T-cell (primary cell): ENCODE measurements around the gene MPO. TPM values are rescaled to one million over a fixed set of nuclear protein-coding genes. Genes with fewer than 3 reads are reported as not detected.

Source experiments
- ATAC-seq, 4 experiments: fragments of 200-7000 bp in 3 of 4; fragments of 150-1000 bp in 1 of 4; cut with Tn5 transposase; replicated peaks in 1 of 4; 1 replicate in 3 of 4; 2 replicates in 1 of 4; pipeline ENCODE4 v1.10.0; 2021; ENCODE audit warnings: moderate library complexity in 3 of 4, mild to moderate bottlenecking in 2 of 4, moderate number of reproducible peaks in 1 of 4
- CTCF ChIA-PET, 2 donors: fragments of 300-600 bp; sonication (Branson Sonifier 250); formaldehyde crosslinking; loops; one replicate each; lab custom pipeline; 2022; ENCODE audit warnings: antibody characterized with exemption in 2 of 2; lab: Charles Lee
- POLR2A ChIA-PET, 2 donors: fragments of 300-600 bp; sonication (Branson Sonifier 250); formaldehyde crosslinking; loops; one replicate each; lab custom pipeline; 2022; ENCODE audit warnings: antibody characterized with exemption in 2 of 2; lab: Charles Lee
- DNase-seq, 35 experiments: peaks; one replicate each; pipeline versions ENCODE4 v3.0.0 to v3.0.0-alpha.2; 2013 to 2023
- H3K27ac ChIP-seq: one replicate; pipeline ENCODE4 v1.5.1; 2013; ENCODE audit warnings: low read length
- H3K27me3 ChIP-seq, 2 experiments: replicated peaks in 1 of 2; 1 replicate in 1 of 2; 2 replicates in 1 of 2; pipeline versions ENCODE4 v1.6.1 to v1.7.0; 2013; ENCODE audit warnings: low read length in 1 of 2, mixed read lengths in 1 of 2; ENCODE audit not compliant: control insufficient read depth in 2 of 2, insufficient read depth in 2 of 2; ENCODE audit errors: extremely low read depth in 1 of 2
- H3K36me3 ChIP-seq, 2 donors: 1 replicate in 1 of 2; 2 replicates in 1 of 2; pipeline versions ENCODE4 v1.6.1 to v1.7.0; 2013; ENCODE audit warnings: low read length in 1 of 2; ENCODE audit not compliant: control insufficient read depth in 2 of 2, insufficient read depth in 1 of 2; ENCODE audit errors: extremely low read depth in 1 of 2
- H3K4me1 ChIP-seq, 2 experiments: 1 replicate in 1 of 2; 2 replicates in 1 of 2; pipeline versions ENCODE4 v1.6.1 to v1.7.0; 2013; ENCODE audit warnings: low read length in 2 of 2, mixed read lengths in 1 of 2; ENCODE audit not compliant: insufficient read depth in 2 of 2, control insufficient read depth in 1 of 2; ENCODE audit errors: extremely low read depth in 1 of 2
- H3K4me3 ChIP-seq, 2 donors: 1 replicate in 1 of 2; 2 replicates in 1 of 2; pipeline versions ENCODE4 v1.5.1 to v1.7.0; 2013; ENCODE audit warnings: mild to moderate bottlenecking in 2 of 2, low read length in 1 of 2, moderate library complexity in 1 of 2; ENCODE audit not compliant: control insufficient read depth in 1 of 2; ENCODE audit errors: extremely low read depth in 1 of 2
- H3K9me3 ChIP-seq: 2 replicates; pipeline ENCODE4 v1.7.0; 2013
- H3K27ac Mint-ChIP-seq, 2 donors: one replicate each; pipeline ENCODE4 v1.8.0; 2020 to 2021; ENCODE audit warnings: mild to moderate bottlenecking in 2 of 2, mixed read lengths in 2 of 2
- H3K27me3 Mint-ChIP-seq, 2 donors: one replicate each; pipeline ENCODE4 v1.8.0; 2021 to 2022; ENCODE audit warnings: mixed read lengths in 2 of 2
- H3K36me3 Mint-ChIP-seq: one replicate; pipeline ENCODE4 v1.8.0; 2021; ENCODE audit warnings: mixed read lengths
- H3K4me1 Mint-ChIP-seq, 3 donors: one replicate each; pipeline ENCODE4 v1.8.0; 2020 to 2022; ENCODE audit warnings: mixed read lengths in 3 of 3, mild to moderate bottlenecking in 1 of 3
- H3K4me3 Mint-ChIP-seq, 3 donors: one replicate each; pipeline ENCODE4 v1.8.0; 2020 to 2022; ENCODE audit warnings: mild to moderate bottlenecking in 3 of 3, mixed read lengths in 3 of 3, moderate library complexity in 3 of 3
- H3K9me3 Mint-ChIP-seq, 3 donors: one replicate each; pipeline ENCODE4 v1.8.0; 2020 to 2022; ENCODE audit warnings: mixed read lengths in 3 of 3
- WGBS: methylation state at CpG from one replicate; pipeline ENCODE4 v1.1.5; 2013; ENCODE audit warnings: missing lambda C conversion rate; ENCODE audit not compliant: insufficient coverage; 5-methylcytosine and 5-hydroxymethylcytosine counted together
- total RNA-seq, 35 experiments: library from RNA in 6 of 35; stranded (reverse) in 6 of 35; fragments of 120-200 nt in 1 of 35; gene quantifications; one replicate each; pipeline versions ENCODE4 v1.2.1 to v1.2.4 and lab custom pipeline; 2013 to 2026

Gene MPO
- total RNA-seq, 5 donors from 2014 or later (not counting 1 experiment from before 2014, with no cell fraction given) = 0.32 to 1.9 (median 1.1) TPM

GRCh38 chr17:58316260-58316960 is 35.7 kb upstream of the MPO start:
- Mint-ChIP-seq H3K36me3 (peaks cover 10% of the 10 kb centered on the region), H3K9me3 (no peaks in the 10 kb centered on the region), H3K4me3 (no peak overlapping the region), H3K27ac (no peak overlapping the region), H3K4me1 (peaks cover 9 to 15% (median 11%) of the 10 kb centered on the region in 3 donors), H3K27me3 (no peaks in the 10 kb centered on the region)
- Histone ChIP-seq H3K4me3 (no peak overlapping the region), H3K27me3 (no peaks in the 10 kb centered on the region), H3K9me3 (no peaks in the 10 kb centered on the region), H3K4me1 (peaks cover 3 to 22% of the 10 kb centered on the region in 2 experiments), H3K36me3 (peaks cover 0 to 26% of the 10 kb centered on the region in 2 donors), H3K27ac (no peak overlapping the region)
- ChIA-PET POLR2A (interaction anchor here in 1 of 2 donors (2.4 kb wide), 1 partner anchor 28 kb away, joined by 25 read pairs; no protein-coding TSS in a partner anchor), CTCF (interaction anchor here (0.6 to 7.8 kb wide), 15 partner anchors 9 to 1491 kb away, joined by 3 to 191 read pairs (median 7); partner anchors contain the start of genes RNF43 (in 2 of the 2), HSF5 (in 1 of the 2) and SUPT4H1 (in 1 of the 2))
- DNase-seq = peak in 1 of 35 experiments; percentile 2
- 86% methylated on average over 1 of the region's 8 CpGs for WGBS
- ATAC-seq = no peak

- DNase-seq (no peak), ATAC-seq (no peak)
- no peak overlapping the region for H3K27ac ChIP-seq
- H3K27me3 ChIP-seq = no peaks in the 10 kb centered on the region
- no peaks in the 10 kb centered on the region for H3K9me3 Mint-ChIP-seq
- H3K27me3 Mint-ChIP-seq = no peaks in the 10 kb centered on the region
- H3K4me1 ChIP-seq = peaks cover 3 to 22% of the 10 kb centered on the region in 2 experiments
- H3K36me3 ChIP-seq = peaks cover 0 to 29% of the 10 kb centered on the region in 2 donors
- H3K4me3 Mint-ChIP-seq = no peak overlapping the region
- H3K9me3 ChIP-seq = no peaks in the 10 kb centered on the region
- H3K4me1 Mint-ChIP-seq = peaks cover 9 to 15% (median 11%) of the 10 kb centered on the region in 3 donors
- peak overlapping the region in 1 of 2 donors; percentile 64 for H3K27ac Mint-ChIP-seq
- ChIA-PET CTCF (interaction anchor here (0.6 to 7.8 kb wide), 6 partner anchors 28 to 354 kb away, joined by 3 to 191 read pairs (median 6); partner anchors contain the start of genes HSF5 (in 1 of the 2) and RNF43 (in 1 of the 2)), POLR2A (interaction anchor here in 1 of 2 donors (0.6 kb wide), 1 partner anchor 124 kb away, joined by 4 read pairs; no protein-coding TSS in a partner anchor)
- H3K4me3 ChIP-seq = no peak overlapping the region
- WGBS = no CpG with 5 or more reads among the region's 4 CpGs
- peaks cover 6% of the 10 kb centered on the region for H3K36me3 Mint-ChIP-seq
These were observed 35.0 kb upstream of the MPO start for GRCh38 chr17:58315750-58316149.

GRCh38 chr17:58315281-58315711 is 34.6 kb upstream of the MPO start:
- 100% methylated on average over 4 of the region's 6 CpGs for WGBS
- H3K36me3 ChIP-seq = peaks cover 0 to 28% of the 10 kb centered on the region in 2 donors
- Mint-ChIP-seq H3K27me3 (no peaks in the 10 kb centered on the region), H3K36me3 (peaks cover 5% of the 10 kb centered on the region), H3K4me1 (peaks cover 9 to 15% (median 11%) of the 10 kb centered on the region in 3 donors), H3K9me3 (no peaks in the 10 kb centered on the region), H3K27ac (peak overlapping the region in 1 of 2 donors; percentile 64), H3K4me3 (no peak overlapping the region)
- no peak overlapping the region for H3K27ac ChIP-seq
- peaks cover 3 to 22% of the 10 kb centered on the region in 2 experiments for H3K4me1 ChIP-seq
- no peak overlapping the region for H3K4me3 ChIP-seq
- no peaks in the 10 kb centered on the region for H3K27me3 ChIP-seq
- ChIA-PET CTCF (interaction anchor here (0.6 to 7.8 kb wide), 7 partner anchors 10 to 354 kb away, joined by 3 to 191 read pairs (median 4); partner anchors contain the start of genes RNF43 (in 2 of the 2) and HSF5 (in 1 of the 2)), POLR2A (interaction anchor here (0.6 kb wide), 2 partner anchors 43 to 124 kb away, joined by 4 to 7 read pairs; no protein-coding TSS in a partner anchor)
- ATAC-seq (no peak), DNase-seq (no peak)
- no peaks in the 10 kb centered on the region for H3K9me3 ChIP-seq

GRCh38 chr17:58314706-58315015 is 33.9 kb upstream of the MPO start:
- no peaks in the 10 kb centered on the region for H3K27me3 ChIP-seq
- DNase-seq (peak in 1 of 35 experiments; percentile 4), ATAC-seq (no peak)
- H3K27ac ChIP-seq = no peak overlapping the region
- H3K9me3 ChIP-seq = no peaks in the 10 kb centered on the region
- peaks cover 3 to 22% of the 10 kb centered on the region in 2 experiments for H3K4me1 ChIP-seq
- 100% methylated on average over 1 of the region's 6 CpGs for WGBS
- no peak overlapping the region for H3K4me3 Mint-ChIP-seq
- H3K4me1 Mint-ChIP-seq = peaks cover 9 to 15% (median 11%) of the 10 kb centered on the region in 3 donors
- ChIA-PET CTCF (interaction anchor here (0.5 to 7.8 kb wide), 5 partner anchors 10 to 173 kb away, joined by 3 to 191 read pairs (median 3); partner anchors contain the start of genes HSF5 (in 1 of the 2) and RNF43 (in 1 of the 2)), POLR2A (no interaction called here)
- H3K9me3 Mint-ChIP-seq = no peaks in the 10 kb centered on the region
- H3K27ac Mint-ChIP-seq = no peak overlapping the region
- H3K36me3 Mint-ChIP-seq = peaks cover 5% of the 10 kb centered on the region
- H3K36me3 ChIP-seq = peaks cover 0 to 29% of the 10 kb centered on the region in 2 donors
- H3K27me3 Mint-ChIP-seq = no peaks in the 10 kb centered on the region
- no peak overlapping the region for H3K4me3 ChIP-seq

- no peak overlapping the region for H3K4me3 ChIP-seq
- H3K4me1 ChIP-seq = peaks cover 3 to 22% of the 10 kb centered on the region in 2 experiments
- no peak overlapping the region for H3K27ac ChIP-seq
- H3K4me3 Mint-ChIP-seq = no peak overlapping the region
- ATAC-seq (no peak), DNase-seq (no peak)
- ChIA-PET POLR2A (no interaction called here), CTCF (interaction anchor here (0.5 to 7.8 kb wide), 4 partner anchors 9 to 109 kb away, joined by 3 to 191 read pairs (median 5); no protein-coding TSS in a partner anchor)
- peaks cover 0 to 31% of the 10 kb centered on the region in 2 donors for H3K36me3 ChIP-seq
- H3K27ac Mint-ChIP-seq = no peak overlapping the region
- peaks cover 9 to 15% (median 11%) of the 10 kb centered on the region in 3 donors for H3K4me1 Mint-ChIP-seq
- peaks cover 8% of the 10 kb centered on the region for H3K36me3 Mint-ChIP-seq
- no peaks in the 10 kb centered on the region for H3K27me3 Mint-ChIP-seq
- no peaks in the 10 kb centered on the region for H3K27me3 ChIP-seq
- H3K9me3 Mint-ChIP-seq = no peaks in the 10 kb centered on the region
- 100% methylated on average over 2 of the region's 7 CpGs for WGBS
- no peaks in the 10 kb centered on the region for H3K9me3 ChIP-seq
These were observed 33.3 kb upstream of the MPO start for GRCh38 chr17:58313815-58314705.
